Activated T-helper 1 cell treated with anti-CD3 and anti-CD28 coated beads, Interleukin-12 subunit alpha, Interleukin-12 subunit beta, Interleukin-2, Interleukin-4 antibody, amounts not matched to agents 30 ng/mL and 10 ng/mL and 1 ng/mL, durations not matched to agents 14 hours and 24 hours and 36 hours (primary cell): ENCODE measurements around the gene THAP7. TPM values are rescaled to one million over a fixed set of nuclear protein-coding genes. Genes with fewer than 3 reads are reported as not detected.
A peak's percentile ranks its signal among the peaks of the same experiment; 100 is the strongest.

ENCODE experiments used
- DNase-seq: peaks from one replicate; pipeline ENCODE4 v3.0.0; 2021; ENCODE audit warnings: low spot score
- H3K27ac Mint-ChIP-seq: one replicate; pipeline ENCODE4 v1.8.0; 2021; ENCODE audit warnings: mild to moderate bottlenecking, mixed read lengths
- H3K27me3 Mint-ChIP-seq: one replicate; pipeline ENCODE4 v1.8.0; 2022; ENCODE audit warnings: mild to moderate bottlenecking, moderate library complexity, mixed read lengths; ENCODE audit not compliant: insufficient read depth
- H3K36me3 Mint-ChIP-seq: one replicate; pipeline ENCODE4 v1.8.0; 2021; ENCODE audit warnings: low read depth, mixed read lengths
- H3K4me1 Mint-ChIP-seq: one replicate; pipeline ENCODE4 v1.8.0; 2021; ENCODE audit warnings: low read depth, mixed read lengths
- H3K4me3 Mint-ChIP-seq: one replicate; pipeline ENCODE4 v1.8.0; 2021; ENCODE audit warnings: mild to moderate bottlenecking, moderate library complexity, mixed read lengths
- H3K9me3 Mint-ChIP-seq: one replicate; pipeline ENCODE4 v1.8.0; 2021; ENCODE audit warnings: mixed read lengths
- intact Hi-C: fragments of 100-400 bp; cut with micrococcal nuclease; formaldehyde crosslinking; loops from one replicate; pipeline ENCODE4 v1.15.1; 2024
- total RNA-seq: library from RNA; stranded (reverse); gene quantifications from 2 replicates; pipeline ENCODE4 v1.2.3, GENCODE V29; 2022

Gene THAP7
- total RNA-seq, 1 donor from 2014 or later, result 35.1 TPM

GRCh38 chr22:20963201-20964052 lies 38.5 kb downstream of the THAP7 start:
- peaks cover 25% of the 10 kb centered on the region for H3K27me3 Mint-ChIP-seq
- intact Hi-C loops, result loop anchor here (2.0 to 10.0 kb wide), 4 partner anchors 19 to 141 kb away; partner anchors contain the start of genes CRKL, LZTR1 and THAP7
- H3K36me3 Mint-ChIP-seq, result no peaks in the 10 kb centered on the region
- H3K4me1 Mint-ChIP-seq, result peaks cover 11% of the 10 kb centered on the region
- H3K9me3 Mint-ChIP-seq, result no peaks in the 10 kb centered on the region
- no peak overlapping the region for H3K4me3 Mint-ChIP-seq
- no peak for DNase-seq
- H3K27ac Mint-ChIP-seq, result no peak overlapping the region

DNA sequence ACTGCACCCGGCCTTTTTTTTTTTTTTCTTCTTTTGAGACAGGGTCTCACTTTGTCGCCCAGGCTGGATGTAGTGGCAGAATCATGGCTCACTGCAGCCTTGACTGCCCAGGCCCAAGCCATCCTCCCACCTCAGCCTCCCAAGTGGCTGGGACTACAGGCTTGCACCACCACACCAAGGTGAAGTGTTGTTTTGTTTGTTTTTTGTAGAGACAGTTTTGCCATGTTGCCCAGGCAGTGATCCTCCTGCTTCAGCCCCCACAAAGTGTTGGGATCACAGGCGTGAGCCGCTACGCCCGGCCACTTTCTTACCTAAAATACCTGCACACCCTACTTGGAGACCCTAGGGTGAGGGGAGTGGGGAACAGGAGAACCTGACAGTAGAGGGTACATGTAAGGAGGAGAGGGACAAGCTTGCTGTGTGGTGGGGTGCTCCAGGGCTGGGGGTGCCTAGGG lies 39.4 kb downstream of the THAP7 start:
- no peak overlapping the region for H3K4me3 Mint-ChIP-seq
- peaks cover 33% of the 10 kb centered on the region for H3K27me3 Mint-ChIP-seq
- no peak overlapping the region for H3K27ac Mint-ChIP-seq
- intact Hi-C loops, result loop anchor here (2.0 to 10.0 kb wide), 4 partner anchors 20 to 142 kb away; partner anchors contain the start of genes CRKL, LZTR1 and THAP7
- H3K36me3 Mint-ChIP-seq, result no peaks in the 10 kb centered on the region
- no peak for DNase-seq
- peaks cover 11% of the 10 kb centered on the region for H3K4me1 Mint-ChIP-seq
- H3K9me3 Mint-ChIP-seq, result no peaks in the 10 kb centered on the region

DNA sequence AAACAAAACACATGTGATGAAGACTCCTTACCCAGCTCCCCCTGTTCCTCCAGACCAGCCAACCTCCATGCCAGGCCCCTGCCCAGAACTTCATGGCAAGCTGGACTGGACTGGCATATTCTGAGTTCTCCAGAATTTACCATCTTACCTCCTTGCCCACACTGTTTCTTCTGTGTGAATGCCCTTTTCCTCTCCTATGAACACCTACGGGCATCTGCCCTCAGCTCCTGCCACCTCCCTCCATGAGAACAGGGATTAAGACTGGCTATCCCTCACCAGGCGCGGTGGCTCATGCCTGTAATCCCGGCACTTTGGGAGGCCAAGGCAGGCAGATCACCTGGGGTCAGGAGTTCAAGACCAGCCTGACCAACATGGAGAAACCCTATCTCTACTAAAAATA lies 41.3 kb downstream of the THAP7 start:
- Mint-ChIP-seq H3K36me3 (no peaks in the 10 kb centered on the region), H3K9me3 (no peaks in the 10 kb centered on the region), H3K4me3 (no peak overlapping the region), H3K4me1 (peaks cover 11% of the 10 kb centered on the region), H3K27me3 (peaks cover 36% of the 10 kb centered on the region), H3K27ac (no peak overlapping the region)
- intact Hi-C loops, result loop anchor here (5.0 to 10.0 kb wide), 3 partner anchors 42 to 144 kb away; partner anchors contain the start of genes CRKL and THAP7
- DNase-seq, result no peak

GRCh38 chr22:20959578-20960461 lies 42.1 kb downstream of the THAP7 start:
- H3K27me3 Mint-ChIP-seq, result peaks cover 36% of the 10 kb centered on the region
- no peak for DNase-seq
- H3K4me1 Mint-ChIP-seq, result peaks cover 11% of the 10 kb centered on the region
- H3K27ac Mint-ChIP-seq, result peak overlapping the region; percentile 1
- H3K36me3 Mint-ChIP-seq, result no peaks in the 10 kb centered on the region
- intact Hi-C loops, result loop anchor here (5.0 to 10.0 kb wide), 3 partner anchors 42 to 145 kb away; partner anchors contain the start of genes CRKL and THAP7
- H3K4me3 Mint-ChIP-seq, result no peak overlapping the region
- H3K9me3 Mint-ChIP-seq, result no peaks in the 10 kb centered on the region

DNA sequence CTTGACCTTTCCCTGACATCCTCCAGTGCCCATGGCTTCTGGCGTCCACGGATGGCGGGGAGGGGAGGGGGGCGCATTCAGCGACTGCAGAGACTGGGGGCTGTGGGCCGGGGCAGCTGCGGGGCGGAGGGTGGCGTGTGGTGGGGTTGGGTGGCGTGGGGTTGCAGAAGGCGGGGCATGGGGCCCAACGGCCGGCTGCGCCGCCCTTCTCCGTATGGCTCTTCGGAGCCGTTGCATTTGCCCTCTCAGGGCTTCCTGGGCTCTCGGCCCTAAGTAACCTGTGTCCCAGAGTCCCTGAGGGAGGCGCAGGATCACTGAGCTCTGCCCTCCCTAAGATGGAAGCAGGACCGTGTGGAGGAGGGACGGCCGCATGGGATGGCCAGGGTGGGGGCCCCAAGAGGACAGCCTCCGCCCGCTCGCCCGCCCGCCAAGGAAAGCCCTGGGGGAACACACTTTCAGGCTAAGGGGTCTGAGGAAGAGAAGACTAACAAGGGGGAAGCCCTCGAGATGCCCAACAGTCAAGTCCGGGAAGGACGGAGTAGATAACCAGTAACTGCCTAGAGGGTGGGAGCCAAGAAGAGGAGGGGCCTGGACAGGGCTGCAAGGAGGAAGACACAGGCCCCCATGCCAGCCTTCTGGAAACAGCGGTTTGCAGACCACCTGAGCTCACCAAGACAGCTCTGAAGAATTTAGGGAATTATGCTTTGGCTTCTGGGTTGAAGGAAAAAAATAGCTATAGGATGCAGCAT lies 44.1 kb downstream of the THAP7 start:
- no peak for DNase-seq
- no peaks in the 10 kb centered on the region for H3K9me3 Mint-ChIP-seq
- no peak overlapping the region for H3K27ac Mint-ChIP-seq
- intact Hi-C loops, result no loop called here
- H3K4me3 Mint-ChIP-seq, result peak overlapping the region; percentile 60
- peaks cover 6% of the 10 kb centered on the region for H3K4me1 Mint-ChIP-seq
- peaks cover 30% of the 10 kb centered on the region for H3K27me3 Mint-ChIP-seq
- H3K36me3 Mint-ChIP-seq, result peaks cover 10% of the 10 kb centered on the region

- peaks cover 6% of the 10 kb centered on the region for H3K4me1 Mint-ChIP-seq
- no peaks in the 10 kb centered on the region for H3K9me3 Mint-ChIP-seq
- intact Hi-C loops, result no loop called here
- no peak for DNase-seq
- peak overlapping the region; percentile 66 for H3K4me3 Mint-ChIP-seq
- H3K27me3 Mint-ChIP-seq, result peaks cover 27% of the 10 kb centered on the region
- H3K36me3 Mint-ChIP-seq, result peaks cover 16% of the 10 kb centered on the region
- no peak overlapping the region for H3K27ac Mint-ChIP-seq
Observed at GRCh38 chr22:20957102-20957682, 44.7 kb downstream of the THAP7 start.

GRCh38 chr22:20956258-20957101 lies 45.4 kb downstream of the THAP7 start:
- intact Hi-C loops, result no loop called here
- H3K4me3 Mint-ChIP-seq, result peak overlapping the region; percentile 71
- no peak for DNase-seq
- H3K4me1 Mint-ChIP-seq, result no peaks in the 10 kb centered on the region
- H3K27me3 Mint-ChIP-seq, result peaks cover 22% of the 10 kb centered on the region
- peak overlapping the region; percentile 18 for H3K27ac Mint-ChIP-seq
- H3K9me3 Mint-ChIP-seq, result no peaks in the 10 kb centered on the region
- peaks cover 20% of the 10 kb centered on the region for H3K36me3 Mint-ChIP-seq

- H3K4me3 Mint-ChIP-seq, result no peak overlapping the region
- H3K9me3 Mint-ChIP-seq, result no peaks in the 10 kb centered on the region
- H3K36me3 Mint-ChIP-seq, result peaks cover 20% of the 10 kb centered on the region
- no peak for DNase-seq
- no peak overlapping the region for H3K27ac Mint-ChIP-seq
- no peaks in the 10 kb centered on the region for H3K4me1 Mint-ChIP-seq
- intact Hi-C loops, result no loop called here
- peaks cover 22% of the 10 kb centered on the region for H3K27me3 Mint-ChIP-seq
Observed at GRCh38 chr22:20955548-20955947, 46.4 kb downstream of the THAP7 start.

- intact Hi-C loops, result no loop called here
- Mint-ChIP-seq H3K4me1 (peaks cover 10% of the 10 kb centered on the region), H3K27ac (no peak overlapping the region), H3K27me3 (peaks cover 17% of the 10 kb centered on the region), H3K36me3 (peaks cover 30% of the 10 kb centered on the region), H3K9me3 (no peaks in the 10 kb centered on the region), H3K4me3 (no peak overlapping the region)
- DNase-seq, result no peak
Observed at GRCh38 chr22:20953668-20954500, 48.0 kb downstream of the THAP7 start.

DNA sequence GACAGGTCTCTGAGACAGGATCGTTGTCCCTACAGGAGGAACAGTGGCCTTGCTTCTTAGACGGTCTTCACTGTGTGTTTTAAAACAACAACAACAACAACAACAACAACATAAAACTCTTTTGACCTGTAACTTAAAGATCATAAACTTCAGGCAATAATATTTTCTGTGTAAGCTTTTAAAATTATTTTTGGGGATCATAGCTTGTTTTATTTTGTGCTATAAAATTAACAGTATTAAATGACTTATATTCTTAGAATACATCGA lies 48.6 kb downstream of the THAP7 start:
- peaks cover 31% of the 10 kb centered on the region for H3K36me3 Mint-ChIP-seq
- intact Hi-C loops, result no loop called here
- no peak for DNase-seq

More for the DNA sequence above, 48.6 kb downstream of the THAP7 start:
- Mint-ChIP-seq H3K27ac (no peak overlapping the region), H3K9me3 (no peaks in the 10 kb centered on the region), H3K27me3 (peaks cover 16% of the 10 kb centered on the region), H3K4me1 (peaks cover 11% of the 10 kb centered on the region), H3K4me3 (no peak overlapping the region)
